Upper lobe of left lung (tissue), 4 donors: ENCODE measurements around the gene PRR13.
"Not testable (repeated sequence)": the region's sequence is repeated elsewhere in the genome, so short reads cannot be mapped to it uniquely, and the experiment has no call there.

Source experiments
- CTCF ChIP-seq, 6 experiments: fragments of 450-650 bp in 4 of 6; fragments of 200-600 bp in 2 of 6; sonication (generic) in 2 of 6; IDR thresholded peaks; one replicate each; pipeline ENCODE4 v1.5.1; 2016 to 2019; ENCODE audit warnings: antibody characterized with exemption in 6 of 6
- POLR2AphosphoS5 ChIP-seq, 2 donors: sonication (generic); formaldehyde crosslinking; IDR thresholded peaks; one replicate each; pipeline ENCODE4 v1.5.1; 2017; ENCODE audit warnings: antibody characterized with exemption in 2 of 2

DNA sequence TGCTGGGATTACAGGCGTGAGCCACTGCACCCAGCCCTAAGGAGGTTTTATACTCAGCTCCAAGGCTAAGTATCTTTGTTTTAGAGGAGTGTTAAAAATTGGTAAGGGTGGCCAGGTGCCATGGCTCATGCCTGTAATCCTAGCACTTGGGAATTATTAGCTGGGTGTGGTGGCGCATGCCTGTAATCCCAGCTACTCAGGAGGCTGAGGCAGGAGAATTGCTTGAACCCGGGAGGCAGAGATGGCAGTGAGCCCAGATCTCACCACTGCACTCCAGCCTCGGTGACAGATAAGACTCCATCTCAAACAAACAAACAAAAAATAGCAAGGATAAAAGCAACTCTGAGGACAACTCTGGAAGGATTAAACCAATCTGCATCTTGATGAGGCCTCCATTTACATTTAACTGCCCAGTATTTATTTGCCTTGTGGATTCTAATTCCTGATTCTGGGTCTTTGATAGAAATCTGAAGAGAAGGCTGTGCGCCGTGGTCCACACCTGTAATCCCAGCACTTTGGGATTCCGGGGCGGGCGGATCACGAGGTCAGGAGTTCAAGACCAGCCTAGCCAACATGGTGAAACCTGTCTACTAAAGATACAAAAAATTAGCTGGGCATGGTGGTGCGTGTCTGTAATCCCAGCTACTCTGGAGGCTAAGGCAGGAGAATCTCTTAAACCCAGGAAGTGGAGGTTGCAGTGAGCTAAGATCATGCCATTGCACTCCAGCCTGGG, 3.2 kb downstream of the PRR13 start:
- TF ChIP-seq CTCF, POLR2AphosphoS5 (IDR thresholded peaks at IDR 0.05): not testable (repeated sequence)
